ELF-1 (cell line): ENCODE results near the gene RAI1.
"Not testable (repeated sequence)": the region's sequence is repeated elsewhere in the genome, so short reads cannot be mapped to it uniquely, and the experiment has no call there.

Source experiments
- DNase-seq: peaks from one replicate; pipeline ENCODE4 v3.0.0-alpha.2; 2016; ENCODE audit warnings: low read depth, low spot score

RAI1 gene

DNA sequence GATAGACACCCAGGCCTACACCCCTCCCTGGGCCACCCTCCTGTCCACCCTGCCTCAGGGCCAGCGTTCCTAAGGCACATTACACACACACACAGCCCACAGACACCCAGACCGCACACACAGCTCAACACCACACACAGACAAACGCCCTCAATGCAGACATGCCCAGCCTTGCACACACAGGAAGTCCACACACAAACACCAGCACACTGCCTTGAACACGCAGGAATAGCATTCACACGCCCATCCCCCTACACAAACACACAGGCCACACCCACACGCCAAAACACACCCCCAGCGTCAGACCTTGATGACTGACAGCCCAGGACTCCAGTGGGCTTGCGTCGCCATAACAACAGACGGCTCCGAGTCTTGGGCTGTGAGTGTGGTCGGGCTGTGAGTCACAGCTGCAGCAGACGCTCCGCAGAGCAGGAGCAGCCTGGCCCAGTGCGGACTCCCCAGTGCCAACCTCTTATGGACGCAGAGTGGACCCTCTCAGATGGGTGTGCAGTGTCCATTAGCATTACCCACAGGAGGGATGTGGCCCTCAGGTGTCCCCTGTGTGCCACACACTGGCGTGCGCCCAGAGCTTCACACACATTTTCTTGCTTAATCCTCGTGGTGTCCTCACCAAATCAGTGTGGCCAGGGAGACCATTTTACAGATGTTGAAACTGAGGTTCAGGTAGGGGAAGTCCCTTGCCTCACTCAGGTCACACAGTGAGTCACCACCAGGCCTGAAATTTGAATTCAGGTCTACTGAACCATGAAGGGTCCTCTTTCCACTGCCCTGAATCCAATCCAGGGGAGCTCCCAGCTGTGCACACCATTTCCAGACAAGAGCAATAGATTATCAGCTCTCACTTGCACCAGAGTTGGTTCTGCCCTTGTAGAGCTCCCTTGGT is 17.8 kb upstream of the RAI1 start:
- DNase-seq = peak; percentile 92

DNA sequence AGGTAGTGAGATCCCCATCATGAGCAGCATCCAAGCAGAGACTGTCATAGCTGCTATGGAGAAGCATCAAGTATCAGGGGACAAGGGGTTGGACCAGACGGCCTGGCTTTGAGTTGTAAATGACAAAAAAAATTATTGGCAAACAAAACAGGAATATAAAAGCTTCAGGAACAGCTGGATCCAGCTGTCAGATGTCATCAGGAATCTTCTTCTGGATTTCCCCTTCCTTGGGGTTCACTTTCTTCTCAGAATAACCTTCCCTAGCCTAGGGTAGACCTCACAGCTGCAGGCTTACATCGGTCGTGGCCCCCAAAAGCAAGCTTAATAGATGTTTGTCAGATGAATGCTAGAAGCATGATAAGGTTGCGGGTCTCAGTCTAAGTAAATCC is 17.2 kb upstream of the RAI1 start:
- DNase-seq = no peak

DNA sequence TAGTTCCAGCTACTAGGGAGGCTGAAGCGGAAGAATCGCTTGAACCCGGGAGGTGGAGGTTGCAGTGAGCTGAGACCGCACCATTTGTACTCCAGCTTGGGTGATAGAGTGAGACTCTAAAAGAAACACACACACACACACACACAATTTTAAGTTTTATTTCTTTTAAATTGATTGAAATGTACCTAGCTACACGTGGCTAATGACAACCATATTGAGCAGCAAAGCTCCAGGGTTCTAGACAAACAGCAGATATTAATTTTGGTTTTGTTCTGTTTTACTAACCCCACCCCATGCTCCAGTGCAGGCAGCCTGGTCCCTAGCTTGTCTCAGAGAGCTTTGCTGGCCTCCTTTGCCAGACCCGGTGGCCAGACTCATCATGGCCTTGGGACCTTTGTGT is 16.0 kb upstream of the RAI1 start:
- DNase-seq = no peak

DNA sequence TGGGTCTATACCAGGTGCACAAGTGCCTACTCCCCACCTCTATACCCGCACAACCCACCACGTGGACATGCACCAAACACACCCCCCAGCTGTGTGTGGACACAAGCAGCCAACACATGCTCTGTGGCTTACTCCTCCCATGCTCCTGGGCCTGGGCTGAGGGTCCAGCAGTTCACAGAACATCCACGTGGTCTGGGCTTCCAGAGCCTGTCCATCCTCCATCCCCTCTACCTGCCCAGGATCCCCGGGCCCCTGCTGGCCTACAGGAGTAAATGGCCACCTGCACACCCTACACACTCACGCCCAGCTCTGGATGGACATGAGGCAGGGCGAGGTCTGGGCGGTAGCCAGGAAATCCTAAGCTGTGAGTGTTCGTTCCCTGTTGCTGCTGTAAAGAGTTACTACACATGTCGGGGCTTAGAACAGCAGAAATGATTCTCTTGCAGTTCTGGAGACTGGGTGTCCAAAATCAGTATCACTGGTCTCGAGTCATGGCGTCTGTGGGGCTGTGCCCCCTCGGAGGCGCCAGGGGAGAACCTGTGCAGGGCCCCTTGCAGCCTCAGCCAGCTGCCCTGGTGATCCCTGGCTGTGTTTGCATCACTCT is 15.0 kb upstream of the RAI1 start:
- DNase-seq = no peak

DNA sequence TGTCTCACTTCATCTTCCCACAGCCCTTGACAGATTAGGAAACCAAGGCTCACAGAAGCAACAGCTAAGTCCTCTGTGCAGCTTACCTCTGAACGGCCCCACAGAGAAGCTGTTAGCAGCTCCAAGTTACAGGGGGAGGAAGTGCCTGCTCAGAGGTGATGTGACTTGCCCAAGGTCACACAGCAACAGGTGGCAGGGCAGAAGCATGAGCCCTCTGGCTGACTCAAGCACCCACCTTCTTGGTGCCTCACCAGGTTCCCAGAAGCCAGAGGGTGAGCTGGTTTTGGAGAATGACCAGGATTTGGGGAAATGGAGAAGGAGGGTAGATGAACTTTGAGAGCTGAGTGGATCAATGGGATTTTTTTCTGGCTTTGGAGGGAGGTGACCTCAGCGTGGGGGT is 14.0 kb upstream of the RAI1 start:
- no peak for DNase-seq

DNA sequence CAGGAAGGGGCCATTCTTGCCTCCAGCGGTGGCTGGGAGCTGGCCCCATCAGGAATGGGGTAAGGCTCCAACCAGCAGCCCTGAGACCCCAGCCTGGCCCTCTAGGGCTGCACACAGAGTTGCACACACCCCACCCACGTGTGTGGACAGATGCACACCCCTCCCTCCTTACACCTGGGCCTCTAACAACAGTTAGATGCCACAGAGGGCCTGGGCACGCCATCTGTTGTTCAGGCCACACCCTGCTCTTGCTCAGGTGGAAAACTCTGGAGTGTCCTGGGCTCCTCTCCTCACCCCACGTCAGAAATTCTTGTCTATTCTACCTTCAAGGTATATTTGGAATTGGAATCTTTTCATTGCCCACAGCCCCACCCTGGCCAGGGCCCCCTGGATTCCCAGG is 13.3 kb upstream of the RAI1 start:
- no peak for DNase-seq

DNA sequence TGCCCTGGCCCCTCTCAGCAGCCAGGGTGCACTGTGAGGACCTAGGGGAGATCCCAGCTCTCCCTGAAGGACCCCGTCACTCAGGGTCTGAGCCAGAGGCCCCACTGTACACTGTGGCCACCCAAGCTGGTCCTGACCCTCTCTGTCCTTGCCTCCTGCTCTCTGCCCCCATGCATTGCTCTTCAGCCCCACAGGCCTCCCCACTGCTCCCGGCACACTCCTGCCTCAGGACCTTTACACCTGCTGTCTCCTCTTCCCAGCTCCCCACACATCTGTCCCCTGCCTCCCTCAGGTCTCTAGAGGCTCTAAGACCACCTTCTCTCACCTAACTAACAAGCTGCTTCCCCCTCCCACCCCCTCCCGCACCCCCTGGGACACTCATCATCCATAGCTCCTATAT is 12.9 kb upstream of the RAI1 start:
- no peak for DNase-seq

DNA sequence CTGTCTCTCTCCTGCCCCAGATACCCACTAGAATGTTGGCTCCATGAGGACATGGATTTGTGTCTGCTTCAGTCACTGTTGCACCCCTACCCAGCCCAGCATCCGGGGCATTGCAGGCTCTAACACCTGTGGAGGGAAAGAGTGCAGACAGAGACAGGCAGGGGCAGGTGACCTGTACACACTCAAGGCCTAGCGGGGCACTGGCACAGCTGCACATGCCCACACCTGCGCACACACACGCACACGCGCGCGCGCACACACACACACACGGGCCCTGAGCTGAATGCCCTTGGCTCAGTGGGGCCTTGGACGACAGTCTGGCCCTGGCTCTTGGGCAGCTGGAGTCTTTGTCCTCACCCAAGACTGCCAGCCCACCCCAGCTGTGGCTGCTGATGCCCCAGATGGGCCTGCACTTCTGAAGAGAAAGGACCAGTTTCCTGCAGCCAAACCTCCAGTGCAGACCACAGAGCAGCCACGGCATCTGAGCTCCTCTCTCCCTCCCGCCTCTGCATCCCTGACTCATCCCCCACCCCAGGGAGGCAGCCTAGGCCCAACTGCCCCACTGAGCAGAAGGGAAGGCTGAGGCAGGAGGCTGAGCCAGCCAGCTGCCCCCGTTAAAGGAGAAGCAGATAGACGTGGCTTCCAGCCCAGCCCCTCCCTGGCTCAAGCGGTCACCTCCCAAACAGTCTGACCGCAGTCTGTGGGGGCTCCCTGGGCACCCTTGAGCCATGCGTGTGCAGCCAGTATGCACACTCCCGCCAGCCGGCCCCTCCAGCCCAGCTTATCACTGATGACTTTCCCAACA is 12.3 kb upstream of the RAI1 start:
- no peak for DNase-seq

DNA sequence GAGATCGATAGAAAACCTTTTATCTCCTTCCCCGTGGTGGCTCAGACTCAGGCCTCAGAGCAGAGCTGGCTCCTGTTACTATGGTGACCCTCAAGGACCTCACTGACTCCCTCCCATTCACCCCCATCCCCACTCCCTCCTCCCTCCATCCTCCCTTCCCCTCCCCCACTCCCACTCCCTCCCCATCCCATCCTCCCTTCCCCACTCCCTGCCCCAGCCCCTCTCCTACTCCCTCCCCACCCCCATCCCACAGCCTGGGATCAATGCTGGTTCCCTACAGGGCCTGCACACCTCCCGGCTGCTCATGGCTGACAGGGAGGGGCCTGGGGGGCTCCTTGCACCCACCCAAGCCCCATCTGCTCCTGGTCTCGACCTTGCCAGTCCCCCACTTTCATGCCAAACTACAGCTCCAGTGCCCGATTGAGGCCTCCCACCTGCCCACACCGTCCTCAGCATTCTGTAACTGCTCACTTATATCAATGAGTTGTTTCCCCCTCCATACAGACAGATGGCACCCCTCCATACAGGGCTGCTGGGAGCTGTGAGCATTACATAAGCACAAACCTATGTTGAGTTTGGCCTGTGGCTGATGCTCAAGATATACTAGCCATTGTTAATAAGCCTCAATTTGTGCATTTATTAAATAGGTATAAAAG is 11.6 kb upstream of the RAI1 start:
- DNase-seq = no peak

DNA sequence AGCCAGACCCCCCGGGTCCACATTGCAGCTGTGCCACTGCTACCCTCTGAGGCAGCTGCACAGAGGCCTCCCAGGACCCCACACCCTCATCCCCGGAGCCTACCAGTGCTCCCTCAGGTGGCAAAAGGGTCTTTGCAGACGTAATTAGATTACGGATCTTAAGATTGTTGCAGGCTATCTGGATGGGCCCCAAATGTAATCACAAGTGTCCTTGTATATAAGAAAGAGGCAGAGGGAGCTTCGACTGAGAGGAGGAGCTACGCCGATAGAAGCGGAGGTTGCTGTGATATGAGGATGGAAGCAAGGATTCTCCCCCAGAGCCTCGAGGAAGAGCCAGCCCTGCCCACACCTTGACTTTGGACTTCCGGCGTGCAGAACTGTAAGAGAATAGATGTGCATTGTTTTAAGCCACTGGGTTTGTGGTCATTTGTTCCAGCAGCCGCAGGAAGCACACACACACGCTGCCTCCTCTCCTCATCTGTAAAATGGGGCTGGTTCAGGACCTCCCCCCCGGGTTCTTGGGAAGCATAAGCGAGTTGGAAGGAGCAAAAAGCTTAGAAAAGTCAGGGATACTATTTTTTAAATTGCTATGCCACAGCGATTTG is 10.5 kb upstream of the RAI1 start:
- DNase-seq = no peak

DNA sequence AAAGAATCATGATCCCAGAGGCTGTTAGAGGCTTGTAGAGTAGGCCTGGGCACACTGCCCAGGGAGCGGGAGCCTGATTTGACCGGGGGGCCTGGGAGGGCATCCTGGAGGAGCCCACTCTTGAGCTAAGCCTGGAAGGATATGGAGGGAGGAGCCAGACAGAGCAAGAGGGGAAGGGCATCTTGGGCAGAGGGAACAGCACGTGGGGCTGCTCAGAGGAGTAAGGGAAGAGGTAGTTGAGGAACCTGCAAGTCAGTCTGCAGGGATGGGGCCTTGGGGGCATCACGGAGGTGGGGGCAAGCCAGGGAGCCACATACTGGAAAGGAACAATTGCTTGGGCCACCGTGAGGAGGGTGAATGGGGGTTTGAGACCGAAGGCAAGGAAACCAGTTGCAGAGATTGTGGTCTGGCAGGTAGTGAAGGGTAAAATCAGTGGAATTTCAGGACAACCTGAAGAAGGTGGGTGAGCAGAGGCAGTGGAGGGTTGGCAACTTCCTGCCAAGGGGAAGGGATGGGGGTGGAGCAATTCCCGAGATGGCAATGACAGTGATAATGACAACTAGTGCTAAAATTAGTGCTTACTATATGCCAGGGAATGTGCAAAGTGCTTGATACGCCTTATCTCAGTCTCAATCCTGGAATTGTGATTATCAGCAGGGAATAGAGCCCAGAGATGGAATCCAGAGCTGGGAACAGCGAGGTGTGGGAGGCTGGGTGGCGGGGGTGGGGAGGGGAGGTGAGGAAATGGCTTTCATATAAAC is 9.7 kb upstream of the RAI1 start:
- no peak for DNase-seq

DNA sequence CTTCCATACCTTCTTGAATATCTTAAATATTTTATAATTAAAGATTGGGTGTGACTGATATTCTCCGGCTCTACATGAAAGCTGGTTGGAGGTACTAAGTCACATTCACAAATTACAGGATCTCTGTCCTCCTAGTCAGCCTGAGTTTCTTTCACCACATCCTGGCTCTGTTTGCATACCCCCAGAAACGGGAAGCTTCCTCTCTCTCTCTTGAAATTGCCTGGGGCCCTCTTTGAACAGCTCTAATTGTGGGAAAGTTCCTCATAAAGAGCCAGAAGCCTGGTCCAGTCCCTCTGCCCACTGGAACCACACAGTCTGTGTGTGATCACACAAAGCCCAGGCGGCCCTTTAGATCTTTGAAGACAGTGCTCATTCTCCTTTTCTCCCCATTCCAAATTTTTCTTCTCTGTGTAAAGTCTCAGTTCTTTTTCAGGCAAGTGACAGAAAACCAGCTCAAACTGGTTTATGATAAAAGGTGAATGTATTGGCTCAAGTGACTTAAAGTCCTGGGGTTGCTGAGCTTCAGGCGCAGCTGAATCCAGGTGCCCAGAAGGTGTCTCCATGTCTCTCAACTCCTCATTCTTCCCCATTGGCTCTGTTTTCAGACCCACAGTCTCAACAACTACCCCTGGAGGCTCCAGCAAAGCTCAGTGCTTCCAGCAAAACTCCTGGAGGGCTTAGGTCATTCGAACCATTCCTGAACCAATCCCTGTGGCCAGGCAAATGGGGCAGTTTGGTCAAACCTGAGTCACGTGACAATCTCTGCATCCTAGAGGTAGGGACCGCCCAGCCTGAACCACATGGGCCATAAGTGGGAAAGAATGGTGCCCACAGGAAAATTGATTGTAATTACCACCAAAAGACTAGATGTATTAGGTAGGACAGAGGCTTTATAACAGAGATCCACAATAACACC is 8.5 kb upstream of the RAI1 start:
- no peak for DNase-seq

DNA sequence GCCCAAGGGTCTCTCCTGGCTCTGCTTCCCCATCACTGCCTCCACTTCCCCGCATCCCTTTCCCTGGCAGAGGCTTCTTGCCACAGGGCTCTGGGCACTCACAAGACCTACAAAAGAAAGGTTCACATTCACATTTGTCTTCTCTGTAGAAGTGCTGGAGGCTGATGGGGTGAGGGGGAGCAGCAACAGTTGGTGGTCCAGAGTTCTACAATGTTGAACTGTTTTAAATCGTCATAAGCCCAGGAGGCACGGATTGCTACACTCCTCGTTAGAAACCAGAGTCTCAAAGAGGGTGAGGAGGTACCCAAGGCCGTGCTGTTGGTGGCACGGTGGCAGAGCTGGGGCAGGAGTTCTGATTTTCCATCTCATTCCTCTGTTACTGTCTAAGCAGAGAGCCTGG is 5.8 kb upstream of the RAI1 start:
- DNase-seq = no peak

DNA sequence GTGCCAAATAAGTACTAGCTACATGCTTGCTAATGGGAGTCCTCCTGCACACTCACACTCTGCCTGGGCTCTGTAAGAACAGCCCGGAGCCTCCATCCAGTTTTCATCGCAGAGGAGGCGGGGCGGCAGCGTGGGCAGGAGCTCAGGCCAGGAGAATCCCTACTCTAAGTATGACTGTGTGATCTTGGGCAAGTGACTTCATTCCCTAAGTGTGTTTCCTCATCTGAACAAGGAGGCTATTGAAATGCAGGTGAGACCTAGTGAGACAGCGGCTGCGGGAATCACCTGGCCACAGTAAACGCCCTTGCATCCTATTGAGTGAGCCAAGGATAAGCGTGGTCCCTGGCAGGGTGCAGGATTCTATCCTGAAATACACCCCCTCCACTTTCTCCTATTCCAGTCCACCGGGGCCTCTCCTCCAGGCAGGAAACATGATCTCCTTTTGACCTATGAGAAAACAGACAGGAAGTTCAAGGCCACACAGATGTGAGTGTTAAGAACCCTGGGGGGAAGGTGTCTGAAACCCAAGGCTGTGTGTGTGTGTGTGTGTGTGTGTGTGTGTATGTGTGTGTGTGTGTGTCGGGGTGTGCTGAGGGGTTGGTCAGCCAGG is 5.2 kb upstream of the RAI1 start:
- no peak for DNase-seq

DNA sequence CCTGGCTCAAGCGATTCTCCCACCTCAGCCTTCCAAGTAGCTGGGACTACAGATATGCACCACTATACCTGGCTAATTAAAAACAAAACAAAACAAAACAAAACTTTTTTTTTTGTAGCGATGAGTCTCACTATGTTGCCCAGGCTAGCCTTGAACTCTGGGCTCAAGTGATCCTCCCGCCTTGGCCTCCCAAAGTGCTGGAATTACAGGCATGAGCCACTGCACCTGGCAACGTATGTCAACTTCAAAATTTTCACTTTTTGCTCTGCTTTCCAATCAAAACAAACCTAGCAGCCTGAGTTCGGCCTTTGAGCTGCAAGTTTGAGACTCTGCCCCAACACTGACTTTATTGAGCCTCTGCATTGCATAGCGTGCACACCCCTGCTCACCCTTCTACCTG is 4.5 kb upstream of the RAI1 start:
- DNase-seq = no peak

DNA sequence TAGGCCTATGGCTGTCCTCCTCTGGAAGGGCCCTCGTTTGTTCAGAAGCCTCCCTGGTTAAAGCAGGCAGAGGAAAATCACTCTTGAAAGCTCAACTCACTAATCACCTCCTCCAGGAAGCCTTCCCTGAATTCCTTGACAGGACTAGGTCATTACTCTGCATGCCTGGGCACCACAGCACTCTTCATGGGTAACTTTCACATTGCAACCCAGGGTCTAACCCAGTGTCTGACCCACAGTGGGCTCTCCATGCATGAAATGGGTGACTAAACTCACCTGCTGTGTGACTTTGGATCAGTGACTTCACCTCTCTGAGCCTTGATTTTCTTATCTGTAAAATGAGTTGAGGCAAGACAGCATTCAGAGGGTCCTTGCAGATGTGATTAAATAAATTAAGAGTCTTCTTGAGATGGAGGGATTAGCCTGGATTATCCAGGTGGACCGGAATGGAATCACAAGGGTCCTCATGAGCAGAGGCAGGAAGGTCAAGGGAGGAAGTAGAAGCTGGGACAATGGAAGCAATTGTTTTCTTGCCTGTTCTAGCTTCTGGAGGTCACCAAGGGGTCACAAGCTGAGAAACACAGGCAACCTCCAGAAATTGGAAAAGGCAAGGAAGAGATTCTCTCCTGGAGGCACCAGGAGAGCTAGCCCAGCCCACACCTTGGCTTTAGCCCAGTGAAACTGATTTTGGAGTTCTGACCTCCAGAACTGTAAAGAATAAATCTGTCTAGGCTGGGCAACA is 3.8 kb upstream of the RAI1 start:
- DNase-seq = no peak

DNA sequence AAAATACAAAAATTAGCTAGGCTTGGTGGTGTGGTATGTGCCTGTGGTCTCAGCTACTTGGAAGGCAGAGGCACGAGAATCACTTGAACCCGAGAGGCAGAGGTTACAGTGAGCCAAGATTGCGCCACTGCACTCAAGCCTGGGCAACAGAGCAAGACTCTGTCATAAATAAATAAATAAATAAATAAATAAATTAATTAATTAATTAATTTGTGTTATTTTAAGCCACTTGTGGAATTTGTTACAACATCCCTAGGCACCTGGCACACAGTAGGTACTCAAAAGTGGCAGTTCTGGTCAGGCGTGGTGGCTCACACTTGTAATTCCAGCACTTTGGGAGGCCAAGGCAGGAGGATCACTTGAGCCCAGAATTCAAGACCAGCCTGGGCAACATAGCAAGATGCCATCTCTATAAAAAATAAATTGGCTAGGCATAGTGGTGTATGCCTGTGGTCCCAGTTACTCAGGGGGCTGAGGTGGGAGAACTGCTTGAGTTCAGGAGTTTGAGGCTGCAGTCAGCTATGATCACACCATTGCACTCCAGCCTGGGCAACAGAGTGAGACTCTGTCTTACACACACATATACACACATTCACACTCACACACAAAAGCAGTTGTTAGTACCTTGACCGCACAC is 3.1 kb upstream of the RAI1 start:
- not testable (repeated sequence) for DNase-seq

DNA sequence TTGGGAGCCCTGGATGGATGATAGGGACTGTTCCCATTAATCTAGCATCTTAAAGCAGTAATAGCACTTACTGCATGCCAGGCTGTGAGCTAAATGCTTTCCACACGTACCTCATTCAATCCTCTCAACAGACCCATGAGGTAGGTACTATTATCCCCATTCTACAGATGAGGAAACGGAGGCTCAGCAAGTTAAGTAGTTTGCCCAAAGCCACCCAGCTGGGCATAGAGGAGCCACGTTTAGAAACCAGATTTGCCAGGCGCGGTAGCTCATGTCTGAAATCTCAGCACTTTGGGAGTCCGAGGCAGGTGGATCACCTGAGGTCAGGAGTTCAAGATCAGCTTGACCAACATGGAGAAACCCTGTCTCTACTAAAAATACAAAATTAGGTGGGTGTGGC is 2.0 kb upstream of the RAI1 start:
- DNase-seq = no peak
